ENCODE data around the gene HOMER1. TPM values are rescaled to one million over a fixed set of nuclear protein-coding genes. Genes with fewer than 3 reads are reported as not detected.

HOMER1 gene
- total RNA-seq: 174 TPM

- peak; percentile 75 for DNase-seq
These were observed at the start of gene HOMER1 for GRCh38 chr5:79513704-79514390. Gene HOMER1, minus strand, starts transcription at chr5:79514134. Its CDS starts 1,360 bp downstream, at chr5:79512774.

- no peak for DNase-seq
These were observed 49.3 kb upstream of the HOMER1 start for GRCh38 chr5:79563247-79563590.

- DNase-seq: no peak
These were observed 48.7 kb upstream of the HOMER1 start for GRCh38 chr5:79562351-79563246.

- DNase-seq: peak; percentile 7
These were observed 47.6 kb upstream of the HOMER1 start for GRCh38 chr5:79561525-79561893.

- DNase-seq: no peak
These were observed 47.0 kb upstream of the HOMER1 start for GRCh38 chr5:79560771-79561524.

- DNase-seq: no peak
These were observed 41.5 kb upstream of the HOMER1 start for GRCh38 chr5:79555418-79555817.

- DNase-seq: no peak
These were observed 39.0 kb upstream of the HOMER1 start for GRCh38 chr5:79552984-79553383.

- DNase-seq: no peak
These were observed 34.0 kb upstream of the HOMER1 start for GRCh38 chr5:79547982-79548381.

GRCh38 chr5:79547429-79547822, 33.5 kb upstream of the HOMER1 start:
- no peak for DNase-seq

- no peak for DNase-seq
These were observed 33.0 kb upstream of the HOMER1 start for GRCh38 chr5:79546782-79547428.

GRCh38 chr5:79544131-79544530, 30.2 kb upstream of the HOMER1 start:
- DNase-seq: no peak

GRCh38 chr5:79540939-79541338, 27.0 kb upstream of the HOMER1 start:
- no peak for DNase-seq

- DNase-seq: no peak
These were observed 22.4 kb upstream of the HOMER1 start for GRCh38 chr5:79536193-79536906.

- DNase-seq: no peak
These were observed 21.7 kb upstream of the HOMER1 start for GRCh38 chr5:79535477-79536192.

- no peak for DNase-seq
These were observed 15.2 kb upstream of the HOMER1 start for GRCh38 chr5:79529110-79529509.

- no peak for DNase-seq
These were observed 13.5 kb upstream of the HOMER1 start for GRCh38 chr5:79527431-79527830.

- no peak for DNase-seq
These were observed 13.0 kb upstream of the HOMER1 start for GRCh38 chr5:79526928-79527327.

- DNase-seq: no peak
These were observed 12.6 kb upstream of the HOMER1 start for GRCh38 chr5:79526493-79526892.

GRCh38 chr5:79521156-79521555, 7.2 kb upstream of the HOMER1 start:
- no peak for DNase-seq

- DNase-seq: no peak
These were observed 4.8 kb upstream of the HOMER1 start for GRCh38 chr5:79518718-79519117.

- DNase-seq: no peak
These were observed 3.7 kb upstream of the HOMER1 start for GRCh38 chr5:79517601-79518000.
